GM12878 (cell line): ENCODE measurements around the gene MICAL3. TPM values are rescaled to one million over a fixed set of nuclear protein-coding genes. Genes with fewer than 3 reads are reported as not detected.

Experiments
- ATAC-seq: fragments of 200-7000 bp; cut with Tn5 transposase; 3 replicates; pipeline ENCODE4 v1.9.1; 2020; ENCODE audit warnings: mild to moderate bottlenecking, moderate library complexity
- BruUV-seq: library from RNA; stranded (reverse); fragments of 400-500 nt; replicated peaks from 2 replicates; lab custom pipeline; 2021; lab: Mats Ljungman, UMichigan
- CTCF ChIA-PET: fragments of 300-600 bp; sonication (Branson Sonifier 250); formaldehyde crosslinking; extraction: SDS; loops from one replicate; lab custom pipeline; 2021; ENCODE audit warnings: inconsistent platforms; lab: Yijun Ruan, JAX
- POLR2A ChIA-PET: fragments of 350-600 bp; formaldehyde crosslinking; extraction: SDS; loops from one replicate; lab custom pipeline; 2021; ENCODE audit warnings: inconsistent platforms; lab: Charles Lee
- RAD21 ChIA-PET: fragments of 300-600 bp; sonication (Branson Sonifier 250); formaldehyde crosslinking; loops from one replicate; lab custom pipeline; 2023; ENCODE audit warnings: antibody characterized with exemption; ENCODE audit not compliant: unreplicated experiment; lab: Charles Lee
- SMC1A ChIA-PET: fragments of 300-600 bp; sonication (Branson Sonifier 250); formaldehyde crosslinking; loops from one replicate; lab custom pipeline; 2023; ENCODE audit not compliant: unreplicated experiment, uncharacterized antibody; lab: Charles Lee
- DNase-seq: peaks from one replicate; pipeline ENCODE4 v3.0.0-alpha.2; 2011; ENCODE audit warnings: low read depth, low spot score
- FAIRE-seq: peaks from 3 replicates; lab custom pipeline; 2011; peaks lifted over from hg19 to GRCh38; lab: Jason Lieb, UNC
- H2AFZ ChIP-seq: 2 replicates; pipeline ENCODE4 v1.6.0; 2011; ENCODE audit warnings: low read depth, low read length, control low read depth; ENCODE audit not compliant: control insufficient read depth
- H3K27ac ChIP-seq: 2 replicates; pipeline ENCODE4 v1.5.1; 2011; ENCODE audit warnings: control low read depth; ENCODE audit not compliant: control insufficient read depth, insufficient read depth
- H3K27me3 ChIP-seq, 2 experiments: replicated peaks in 1 of 2; 2 replicates each; pipeline versions ENCODE4 v1.6.0 to v1.6.1; 2011; ENCODE audit warnings: low read length in 1 of 2; ENCODE audit not compliant: control insufficient read depth in 2 of 2, insufficient read depth in 2 of 2
- H3K36me3 ChIP-seq, 2 experiments: 2 replicates each; pipeline ENCODE4 v1.5.1; 2011; ENCODE audit warnings: low read length in 1 of 2; ENCODE audit not compliant: control insufficient read depth in 2 of 2, insufficient read depth in 2 of 2
- H3K4me1 ChIP-seq: 2 replicates; pipeline ENCODE4 v1.6.1; 2011; ENCODE audit warnings: mild to moderate bottlenecking, low read length, moderate library complexity, mixed read lengths; ENCODE audit not compliant: control insufficient read depth, insufficient read depth
- H3K4me2 ChIP-seq: 2 replicates; pipeline ENCODE4 v1.6.0; 2011; ENCODE audit warnings: control low read depth; ENCODE audit not compliant: control insufficient read depth, insufficient read depth
- H3K4me3 ChIP-seq: fragments of 200-600 bp; sonication (generic); 2 replicates; pipeline ENCODE4 v1.5.1; 2016
- H3K79me2 ChIP-seq: 2 replicates; pipeline ENCODE4 v1.6.0; 2011; ENCODE audit warnings: low read length; ENCODE audit not compliant: control insufficient read depth, insufficient read depth
- H3K9ac ChIP-seq: 2 replicates; pipeline ENCODE4 v1.8.0; 2011; ENCODE audit warnings: low read length, control low read depth, mixed read lengths; ENCODE audit not compliant: control insufficient read depth, insufficient read depth
- H3K9me3 ChIP-seq: replicated peaks from 3 replicates; pipeline ENCODE4 v1.5.1; 2011; ENCODE audit warnings: mild to moderate bottlenecking, low read length; ENCODE audit not compliant: control insufficient read depth, insufficient read depth
- H4K20me1 ChIP-seq: 2 replicates; pipeline ENCODE4 v1.6.0; 2011; ENCODE audit not compliant: control insufficient read depth, insufficient read depth
- CBFB ChIP-seq: IDR thresholded peaks from 2 replicates; pipeline ENCODE4 v1.6.1; 2016; ENCODE audit warnings: antibody characterized with exemption, low read depth
- EED ChIP-seq: sonication (generic); IDR thresholded peaks from 2 replicates; pipeline ENCODE4 v1.6.1; 2016; ENCODE audit warnings: antibody characterized with exemption, low read depth
- IKZF1 ChIP-seq: fragments of 450-650 bp; conservative IDR thresholded peaks from 2 replicates; pipeline ENCODE4 v1.6.1; 2017; ENCODE audit warnings: antibody characterized with exemption, mild to moderate bottlenecking
- JUNB ChIP-seq: IDR thresholded peaks from 2 replicates; pipeline ENCODE4 v1.6.1; 2016; ENCODE audit warnings: antibody characterized with exemption, mild to moderate bottlenecking
- JUND ChIP-seq: IDR thresholded peaks from 2 replicates; pipeline ENCODE4 v1.6.1; 2012; ENCODE audit warnings: low read depth, mild to moderate bottlenecking, low read length, improper control_type of control experiment, moderate library complexity
- POLR2A ChIP-seq: IDR thresholded peaks from 2 replicates; pipeline ENCODE4 v1.6.1; 2011; ENCODE audit warnings: low read depth, mild to moderate bottlenecking, low read length
- RCOR1 ChIP-seq: conservative IDR thresholded peaks from 2 replicates; pipeline ENCODE4 v1.6.1; 2012; ENCODE audit warnings: low read depth, low read length, improper control_type of control experiment
- SIX5 ChIP-seq: IDR thresholded peaks from 2 replicates; pipeline ENCODE4 v1.6.1; 2011; ENCODE audit warnings: mild to moderate bottlenecking, low read depth, low read length, moderate library complexity; ENCODE audit not compliant: severe bottlenecking
- ZNF687 ChIP-seq: fragments of 450-650 bp; IDR thresholded peaks from 2 replicates; pipeline ENCODE4 v1.6.1; 2017; ENCODE audit warnings: mild to moderate bottlenecking, moderate library complexity
- WGBS: methylation state at CpG from one replicate; pipeline ENCODE4 v1.1.6; 2016; ENCODE audit warnings: low lambda C conversion rate; ENCODE audit not compliant: insufficient replicate concordance, insufficient coverage; ENCODE audit errors: missing lambda C conversion rate; 5-methylcytosine and 5-hydroxymethylcytosine counted together
- in situ Hi-C: fragments of 300-500 bp; cut with MboI; formaldehyde crosslinking; loops from 9 replicates; pipeline ENCODE4 v1.14.3; 2018; ENCODE audit warnings: mixed read lengths
- intact Hi-C: fragments of 100-400 bp; cut with micrococcal nuclease; formaldehyde crosslinking; loops from one replicate; pipeline ENCODE4 v1.14.2; 2022; ENCODE audit not compliant: unreplicated experiment
- polyA plus RNA-seq, 11 experiments: library from polyadenylated mRNA; depleted of rRNA in 4 of 11; unstranded in 6 of 11; stranded (reverse) in 5 of 11; fragments of >200 nt; fragmentation: Nextera tagmentation in 4 of 11; fragmentation: Illumina TruSeq in 1 of 11; extraction: Ambion mirVana in 4 of 11; extraction: Trizol in 1 of 11; gene quantifications; 1 replicate in 1 of 11; 2 replicates in 10 of 11; pipeline versions ENCODE4 v1.2.1 to v1.2.3, GENCODE V29; 2011 to 2016; ENCODE audit warnings: inconsistent platforms in 2 of 11, missing spikeins in 2 of 11, low read depth in 1 of 11
- total RNA-seq, 4 experiments: library from RNA; depleted of rRNA in 3 of 4; stranded (reverse); fragments of >200 nt in 3 of 4; fragmentation: Illumina TruSeq in 1 of 4; extraction: Trizol in 1 of 4; gene quantifications; 2 replicates each; pipeline versions ENCODE4 v1.2.1 to v1.2.3, GENCODE V29; 2013 to 2021

The MICAL3 gene
- total and polyA plus RNA-seq, 10 of the 15 experiments (the other 5 are each of a cell fraction or from before 2014, with no cell fraction given) = 2.6 to 92.2 (median 24.0) TPM

- DNase-seq (no peak), FAIRE-seq (no peak), ATAC-seq (no peak)
- Histone ChIP-seq H4K20me1 (peaks cover 9% of the 10 kb centered on the region), H3K4me3 (no peak overlapping the region), H2AFZ (no peak overlapping the region), H3K36me3 (peaks cover 8 to 11% of the 10 kb centered on the region in 2 experiments; a peak in 3 of 4 replicates), H3K4me2 (no peak overlapping the region), H3K4me1 (peaks cover 28% of the 10 kb centered on the region), H3K27ac (no peak overlapping the region), H3K27me3 (no peaks in the 10 kb centered on the region), H3K9ac (no peak overlapping the region), H3K9me3 (no peaks in the 10 kb centered on the region), H3K79me2 (peaks cover 23% of the 10 kb centered on the region)
- ChIA-PET CTCF (interaction anchor here (1.0 kb wide), 1 partner anchor 114 kb away, joined by 3 read pairs; no protein-coding TSS in a partner anchor), SMC1A (interaction anchor here (0.7 to 3.9 kb wide), 3 partner anchors 14 to 114 kb away, joined by 3 to 24 read pairs (median 3); no protein-coding TSS in a partner anchor), RAD21 (interaction anchor here (0.6 kb wide), 1 partner anchor 114 kb away, joined by 3 read pairs; no protein-coding TSS in a partner anchor), POLR2A (no interaction called here)
- intact Hi-C loops (no loop called here), in situ Hi-C loops (no loop called here)
- 74% methylated on average over 13 of the region's 13 CpGs for WGBS
- BruUV-seq = no TSS peak
- TF ChIP-seq JUNB (no peak), JUND (no peak), SIX5 (no peak), CBFB (no peak), EED (no peak), ZNF687 (no peak), RCOR1 (no peak), IKZF1 (no peak), POLR2A (no peak)
Measured at GRCh38 chr22:17962168-17962567, 62.2 kb downstream of the MICAL3 start.
